ENCODE results near the gene CAMK1. TPM values are rescaled to one million over a fixed set of nuclear protein-coding genes. Genes with fewer than 3 reads are reported as not detected.

The CAMK1 gene
- total RNA-seq, 1 donor from 2014 or later = 82.9 TPM

- TF ChIP-seq CTCF (IDR thresholded peaks at IDR 0.05) = peak in 2 of 3 experiments; percentile 7 to 28
- intact Hi-C loops (cut with DNase I) = loop anchor here (1.0 to 5.0 kb wide), 11 partner anchors 18 to 350 kb away; partner anchors contain the start of genes BRPF1, CRELD1, IL17RC and OGG1
- Histone ChIP-seq H3K4me1 (peaks cover 6 to 22% of the 10 kb centered on the region in 2 donors), H3K36me3 (peaks cover 17 to 24% of the 10 kb centered on the region in 2 donors), H3K9me3 (no peaks in the 10 kb centered on the region), H3K4me3 (peak within 1 kb of the TSS; percentile 75 to 84), H3K27ac (peak within 1 kb of the TSS; percentile 95 to 98), H3K27me3 (no peaks in the 10 kb centered on the region)
- peak; percentile 71 to 96 for DNase-seq (ENCODE audit: low spot score in 2 of 2)
Observed at GRCh38 chr3:9792405-9793160, 22.8 kb upstream of the CAMK1 start, which contains the start of the genes ARPC4 and TADA3. Gene ARPC4 (plus strand): TSS chr3:9793082. CDS start chr3:9793122, 40 bp downstream. Gene TADA3 (minus strand): TSS chr3:9792473. CDS start chr3:9791466, 1,007 bp downstream.

- H3K27me3 ChIP-seq = no peaks in the 10 kb centered on the region
- H3K4me1 ChIP-seq = peaks cover 6 to 22% of the 10 kb centered on the region in 2 donors
- no peak for TF ChIP-seq CTCF (IDR thresholded peaks at IDR 0.05)
- no peak for DNase-seq (ENCODE audit: low spot score in 2 of 2)
- intact Hi-C loops (cut with DNase I) = loop anchor here (1.0 to 5.0 kb wide), 10 partner anchors 18 to 350 kb away; partner anchors contain the start of genes BRPF1, CRELD1, IL17RC and RPUSD3
- peaks cover 16 to 25% of the 10 kb centered on the region in 2 donors for H3K36me3 ChIP-seq
- H3K9me3 ChIP-seq = no peaks in the 10 kb centered on the region
- H3K27ac ChIP-seq = peak overlapping the region; percentile 95 to 98
- H3K4me3 ChIP-seq = peak overlapping the region; percentile 75 to 84
Observed at GRCh38 chr3:9791790-9792404, 22.1 kb upstream of the CAMK1 start.

DNA sequence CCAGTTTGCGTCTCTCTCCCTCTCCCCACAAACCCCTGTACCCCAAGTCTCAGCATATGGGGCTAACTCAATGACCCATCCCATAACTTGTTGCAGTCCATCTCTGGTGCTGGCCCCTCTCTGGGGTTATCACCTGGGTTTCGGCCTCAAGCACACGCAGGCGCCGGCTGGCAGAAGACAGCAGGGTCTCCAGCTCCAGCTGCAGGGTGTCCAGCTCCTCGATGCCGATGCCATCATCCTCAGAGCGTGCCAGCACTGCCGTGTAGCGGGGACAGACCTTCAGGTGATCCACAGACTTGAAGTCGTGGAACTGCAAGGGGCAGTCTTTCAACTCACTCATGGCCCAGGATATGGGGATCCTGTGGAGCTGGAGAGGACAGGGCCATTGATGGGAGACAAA is 21.4 kb upstream of the CAMK1 start:
- intact Hi-C loops (cut with DNase I) = loop anchor here (5.0 kb wide), 1 partner anchor 126 kb away; the partner anchor contains the start of gene IL17RC

GRCh38 chr3:9787714-9788113 is 18.0 kb upstream of the CAMK1 start:
- intact Hi-C loops (cut with DNase I) = no loop called here
- no peak overlapping the region for H3K27ac ChIP-seq
- TF ChIP-seq CTCF (IDR thresholded peaks at IDR 0.05) = no peak
- peaks cover 41 to 62% of the 10 kb centered on the region in 2 donors for H3K36me3 ChIP-seq
- no peaks in the 10 kb centered on the region for H3K9me3 ChIP-seq
- DNase-seq (ENCODE audit: low spot score in 2 of 2) = no peak
- no peak overlapping the region for H3K4me3 ChIP-seq
- H3K27me3 ChIP-seq = no peaks in the 10 kb centered on the region
- H3K4me1 ChIP-seq = peaks cover 0 to 11% of the 10 kb centered on the region in 2 donors

More for the DNA sequence above, 21.4 kb upstream of the CAMK1 start:
- TF ChIP-seq CTCF (IDR thresholded peaks at IDR 0.05) = no peak
- peak overlapping the region; percentile 95 to 98 for H3K27ac ChIP-seq
- no peaks in the 10 kb centered on the region for H3K27me3 ChIP-seq
- peaks cover 22 to 32% of the 10 kb centered on the region in 2 donors for H3K36me3 ChIP-seq
- no peaks in the 10 kb centered on the region for H3K9me3 ChIP-seq
- no peak for DNase-seq (ENCODE audit: low spot score in 2 of 2)
- peaks cover 6 to 22% of the 10 kb centered on the region in 2 donors for H3K4me1 ChIP-seq
- peak overlapping the region in 1 of 2 donors; percentile 84 for H3K4me3 ChIP-seq

DNA sequence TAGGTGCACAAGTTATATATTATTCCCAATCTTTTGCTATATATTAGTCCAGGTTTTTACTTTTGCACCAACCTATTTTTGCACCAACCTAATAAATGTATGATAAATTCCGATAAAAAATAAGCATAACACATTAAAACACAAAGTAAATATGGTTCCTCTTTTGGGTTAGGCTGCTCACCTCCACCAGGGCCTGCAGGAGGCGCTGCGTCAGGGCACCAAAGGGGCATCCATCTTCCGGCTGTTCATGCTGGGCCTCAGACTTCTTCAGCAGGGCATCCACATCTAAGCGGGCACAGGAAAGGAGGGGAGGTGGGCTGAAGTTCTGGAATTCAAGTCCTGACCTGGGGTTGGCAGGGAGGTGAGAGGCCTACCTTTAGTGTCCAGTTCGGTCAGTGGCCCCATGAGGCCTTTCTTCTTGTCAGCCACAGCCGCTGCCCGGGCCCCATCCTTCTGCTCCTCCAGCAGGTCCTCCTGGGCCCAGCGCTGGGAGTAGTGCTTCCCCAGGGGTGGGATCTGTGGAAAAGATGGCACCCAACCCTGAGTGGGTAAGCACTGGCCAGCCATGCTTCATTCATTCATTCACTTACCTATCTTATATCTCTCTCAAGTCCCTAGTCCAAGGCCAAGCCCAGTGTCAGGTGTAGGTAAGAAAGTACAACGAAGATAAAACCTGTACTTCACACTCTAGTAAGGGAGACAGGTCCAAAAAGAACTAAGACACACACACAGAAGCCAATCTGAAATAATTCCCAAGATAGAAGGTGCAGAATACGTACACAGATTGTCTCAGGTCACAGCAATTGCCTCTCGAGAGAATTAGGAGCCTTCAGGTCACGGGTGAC is 17.3 kb upstream of the CAMK1 start:
- Histone ChIP-seq H3K9me3 (no peaks in the 10 kb centered on the region), H3K27ac (no peak overlapping the region), H3K4me3 (no peak overlapping the region), H3K27me3 (no peaks in the 10 kb centered on the region), H3K36me3 (peaks cover 47 to 69% of the 10 kb centered on the region in 2 donors), H3K4me1 (peaks cover 0 to 11% of the 10 kb centered on the region in 2 donors)
- TF ChIP-seq CTCF (IDR thresholded peaks at IDR 0.05) = peak in 1 of 3 experiments; percentile 20
- DNase-seq (ENCODE audit: low spot score in 2 of 2) = no peak
- intact Hi-C loops (cut with DNase I) = no loop called here
